GM12891 (cell line): ENCODE data around the gene VWA2.

Source experiments
- DNase-seq: peaks from one replicate; pipeline ENCODE4 v3.0.0; 2011; ENCODE audit warnings: low spot score; ENCODE audit not compliant: insufficient read length
- FAIRE-seq: peaks from 2 replicates; lab custom pipeline; 2011; peaks lifted over from hg19 to GRCh38; lab: Jason Lieb, UNC
- PAX5 ChIP-seq: IDR thresholded peaks from 2 replicates; pipeline ENCODE4 v1.6.1; 2011; ENCODE audit warnings: low read length, moderate library complexity, mild to moderate bottlenecking; ENCODE audit not compliant: insufficient read depth, severe bottlenecking
- POLR2A ChIP-seq: IDR thresholded peaks from 2 replicates; pipeline ENCODE4 v1.6.1; 2011; ENCODE audit warnings: low read depth, low read length, control low read depth
- POLR2AphosphoS5 ChIP-seq: IDR thresholded peaks from 2 replicates; pipeline ENCODE4 v1.6.1; 2011; ENCODE audit warnings: low read depth, low read length, control low read depth
- POU2F2 ChIP-seq: IDR thresholded peaks from 2 replicates; pipeline ENCODE4 v1.6.1; 2011; ENCODE audit warnings: low read depth, mild to moderate bottlenecking, control low read depth, low read length, moderate library complexity
- SPI1 ChIP-seq: IDR thresholded peaks from 2 replicates; pipeline ENCODE4 v1.6.1; 2011; ENCODE audit warnings: low read depth, low read length, control low read depth
- TAF1 ChIP-seq: IDR thresholded peaks from 2 replicates; pipeline ENCODE4 v1.6.1; 2011; ENCODE audit warnings: low read depth, low read length, control low read depth

VWA2 gene

DNA sequence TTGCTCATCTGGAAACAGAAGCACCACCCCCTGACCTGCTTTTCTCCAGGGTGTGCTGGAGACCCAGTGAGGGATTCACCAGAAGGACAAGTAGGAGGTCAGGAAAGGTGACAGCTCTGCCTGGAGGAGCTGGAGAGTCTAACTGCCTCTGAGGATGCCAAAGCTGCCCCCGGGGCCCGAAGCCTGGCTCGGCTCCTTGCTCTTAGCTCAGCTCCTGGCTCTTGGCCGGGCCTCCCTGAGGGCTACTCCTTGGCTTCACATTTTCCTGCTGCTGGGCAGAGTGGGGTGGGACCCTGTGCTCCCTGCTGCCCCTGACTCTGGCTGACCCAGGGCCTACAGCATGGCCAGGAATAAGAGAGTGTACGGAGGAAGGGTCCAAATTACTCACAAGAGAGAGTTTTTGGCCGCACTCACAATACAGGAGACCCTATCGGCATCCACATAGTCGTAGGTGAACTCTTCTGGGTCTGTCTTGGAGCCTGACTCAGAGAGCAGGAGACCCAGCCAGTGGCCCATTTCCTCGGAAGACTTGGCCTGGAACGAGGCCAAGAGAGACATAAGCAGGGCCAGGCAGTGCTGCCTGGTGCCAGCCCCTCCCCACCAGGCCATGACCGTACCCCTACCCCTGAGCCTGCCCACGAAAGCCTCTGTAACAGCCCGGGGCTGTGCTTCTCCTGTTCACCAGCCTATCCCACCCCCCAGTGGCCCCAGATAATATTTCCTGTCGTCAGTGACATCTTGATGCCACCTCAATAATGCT lies 63.1 kb downstream of the VWA2 start:
- no peak for FAIRE-seq
- no peak for DNase-seq
- TF ChIP-seq TAF1 (no peak), POLR2AphosphoS5 (no peak), POLR2A (no peak), PAX5 (no peak), POU2F2 (no peak), SPI1 (no peak)

DNA sequence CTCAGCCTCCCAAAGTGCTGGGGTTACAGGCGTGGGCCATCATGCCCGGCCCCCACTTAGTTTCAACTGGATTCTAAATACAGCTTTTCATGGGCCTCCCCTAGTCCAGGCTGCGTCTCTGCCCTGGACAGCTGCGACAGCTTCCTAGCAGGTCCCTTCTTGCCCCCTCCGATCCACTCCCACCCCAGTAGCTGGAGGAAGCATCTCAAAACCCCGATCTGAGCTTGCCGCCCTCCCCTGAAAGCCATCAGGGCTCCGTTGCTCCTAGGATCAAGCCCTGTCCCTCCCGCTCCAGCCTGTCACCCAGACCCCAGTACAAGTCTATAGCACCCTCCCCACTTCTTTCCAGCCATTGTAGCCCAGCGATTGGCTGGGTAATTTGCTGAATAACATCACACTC lies 64.5 kb downstream of the VWA2 start:
- no peak for TF ChIP-seq PAX5
- no peak for TF ChIP-seq SPI1
- no peak for TF ChIP-seq POU2F2
- TF ChIP-seq TAF1, result no peak
- DNase-seq (no peak), FAIRE-seq (no peak)

- peak; percentile 95 for FAIRE-seq
- no peak for TF ChIP-seq TAF1
- TF ChIP-seq SPI1, result no peak
- no peak for TF ChIP-seq POLR2A
- no peak for TF ChIP-seq POLR2AphosphoS5
- TF ChIP-seq POU2F2, result 0 out of 2 replicates have a peak, but pooled peaks have one; percentile 23
- peak; percentile 84 for TF ChIP-seq PAX5
- peak; percentile 63 for DNase-seq
Measured at GRCh38 chr10:114304017-114304570, 65.0 kb downstream of the VWA2 start.

- TF ChIP-seq POLR2AphosphoS5, result no peak
- TF ChIP-seq SPI1, result peak; percentile 38; the same call in 1 of the 2 replicates
- peak; percentile 60 for DNase-seq
- peak; percentile 75 for FAIRE-seq
Measured at GRCh38 chr10:114304571-114305421, 65.7 kb downstream of the VWA2 start.

GRCh38 chr10:114305521-114305925 lies 66.5 kb downstream of the VWA2 start:
- DNase-seq, result no peak
- no peak for FAIRE-seq
- no peak for TF ChIP-seq POLR2A
- TF ChIP-seq POLR2AphosphoS5, result no peak
- no peak for TF ChIP-seq TAF1
- no peak for TF ChIP-seq SPI1
- TF ChIP-seq PAX5, result no peak
- TF ChIP-seq POU2F2, result no peak

DNA sequence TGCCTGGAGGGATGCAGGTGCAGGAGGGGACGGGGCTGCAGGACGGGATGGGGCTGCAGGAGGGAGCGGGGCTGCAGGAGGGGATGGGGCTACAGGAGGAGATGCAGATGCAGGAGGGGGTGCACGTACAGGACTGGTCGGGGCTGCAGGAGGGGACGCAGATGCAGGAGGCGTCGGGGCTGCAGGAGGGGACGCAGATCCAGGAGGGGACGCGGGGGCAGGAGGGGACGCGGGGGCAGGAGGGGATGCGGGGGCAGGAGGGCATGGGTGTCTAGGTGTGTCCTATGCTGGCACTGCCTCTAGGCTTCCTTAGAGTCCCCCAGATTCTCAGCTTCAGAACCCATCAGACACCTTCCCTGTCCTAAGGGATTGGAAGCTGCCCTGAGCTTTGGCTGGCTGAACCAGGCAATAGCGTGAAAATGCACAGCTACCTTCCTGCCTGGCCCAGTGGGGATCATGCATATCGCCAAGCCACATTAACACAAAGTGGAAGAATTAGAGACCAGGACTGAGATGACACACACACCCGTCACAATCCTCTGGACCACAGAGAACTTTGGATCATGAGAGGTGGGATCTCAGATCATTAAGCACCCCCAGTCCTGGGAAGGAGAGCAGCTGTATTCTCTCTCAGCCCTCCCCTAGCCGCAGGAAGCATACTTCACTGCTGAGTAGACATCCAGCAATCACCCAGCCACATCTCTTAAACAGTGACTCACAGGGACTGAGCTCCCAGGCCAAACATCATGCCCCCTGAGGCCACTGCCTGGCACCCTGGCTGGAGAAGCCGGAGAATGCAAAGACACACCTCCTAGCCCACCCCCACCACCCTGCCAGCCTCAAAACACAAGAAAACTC lies 67.3 kb downstream of the VWA2 start:
- FAIRE-seq (no peak), DNase-seq (no peak)
- TF ChIP-seq SPI1, result no peak
- no peak for TF ChIP-seq TAF1
- TF ChIP-seq POLR2A, result no peak
- TF ChIP-seq POU2F2, result no peak
- TF ChIP-seq PAX5, result no peak
- TF ChIP-seq POLR2AphosphoS5, result no peak

- DNase-seq (no peak), FAIRE-seq (no peak)
- TF ChIP-seq POU2F2 (no peak), POLR2AphosphoS5 (no peak), SPI1 (no peak)
Measured at GRCh38 chr10:114307731-114308130, 68.7 kb downstream of the VWA2 start.

DNA sequence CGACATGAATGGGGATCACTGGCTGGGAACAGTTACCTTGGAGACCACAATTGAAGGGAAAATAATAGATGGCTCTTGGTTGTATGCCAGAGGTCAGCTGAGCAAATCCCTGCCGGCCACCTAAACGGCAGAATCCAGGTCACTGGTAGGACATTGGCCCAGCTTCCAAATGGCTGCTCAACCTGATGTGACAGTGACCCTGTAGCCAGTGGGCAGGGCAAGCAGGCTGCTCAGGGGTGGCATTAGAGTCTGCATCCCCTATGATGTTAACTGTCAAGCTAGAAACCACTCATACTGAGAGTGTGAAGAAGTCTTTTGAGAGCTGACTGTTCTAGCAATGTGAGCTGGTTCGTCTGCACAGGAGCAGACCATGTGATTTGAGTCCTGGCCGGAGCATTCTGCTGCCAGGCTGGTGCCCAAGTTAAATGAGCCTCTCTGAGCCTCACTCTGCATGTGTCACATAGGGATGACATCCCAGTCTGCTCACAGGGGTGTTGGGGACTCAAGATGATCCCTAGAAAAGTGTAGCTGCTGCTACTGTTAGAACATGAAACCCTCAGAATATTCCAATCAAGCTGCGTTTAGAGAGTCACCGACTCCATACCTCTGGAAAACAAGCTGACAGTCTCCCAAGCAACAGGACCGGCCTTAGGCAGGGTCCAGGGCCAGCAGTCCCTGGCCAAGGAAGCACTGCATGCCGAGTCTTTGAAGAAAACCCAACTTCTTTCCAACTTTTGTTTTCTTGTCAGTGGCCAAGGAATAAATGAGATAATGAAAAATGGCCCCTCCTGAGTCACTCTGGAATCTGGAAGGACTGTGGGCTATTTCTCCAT lies 69.7 kb downstream of the VWA2 start:
- no peak for DNase-seq
- peak; percentile 13 for FAIRE-seq
- no peak for TF ChIP-seq TAF1
- TF ChIP-seq POLR2A, result no peak

DNA sequence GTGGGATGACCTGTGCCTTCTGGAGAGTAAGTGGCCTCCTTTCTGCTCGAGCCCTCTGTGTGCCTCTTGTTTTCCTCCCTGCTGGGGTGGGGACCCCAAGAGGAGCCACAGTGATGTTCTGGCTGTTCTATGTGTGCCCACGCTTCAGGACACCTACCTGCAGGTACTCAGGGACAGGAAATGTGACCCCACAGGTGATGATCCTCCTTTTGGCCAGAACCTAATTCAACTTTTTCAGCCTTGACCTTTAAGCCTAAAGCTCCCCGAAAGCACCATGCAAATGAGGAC lies 70.3 kb downstream of the VWA2 start:
- no peak for TF ChIP-seq SPI1
- no peak for TF ChIP-seq PAX5
- TF ChIP-seq TAF1, result no peak
- TF ChIP-seq POLR2AphosphoS5, result no peak
- TF ChIP-seq POU2F2, result no peak
- no peak for TF ChIP-seq POLR2A
- FAIRE-seq (no peak), DNase-seq (no peak)

- FAIRE-seq, result no peak
- TF ChIP-seq POLR2AphosphoS5 (no peak), POLR2A (no peak), POU2F2 (no peak), SPI1 (no peak), TAF1 (no peak), PAX5 (no peak)
Measured at GRCh38 chr10:114310346-114310745, 71.3 kb downstream of the VWA2 start.

More at GRCh38 chr10:114310346-114310745, 71.3 kb downstream of the VWA2 start:
- no peak for DNase-seq
